Calu3 (cell line): ENCODE results near the gene RILP. TPM values are rescaled to one million over a fixed set of nuclear protein-coding genes. Genes with fewer than 3 reads are reported as not detected.

Experiments
- Bru-seq: library from RNA; stranded (reverse); fragments of 400-500 nt; gene quantifications from one replicate; lab custom pipeline; 2021; lab: Mats Ljungman, UMichigan
- BruChase-seq, 2 experiments: library from RNA; stranded (reverse); fragments of 400-500 nt; gene quantifications; one replicate each; lab custom pipeline; 2021; lab: Mats Ljungman, UMichigan
- BruUV-seq: library from RNA; stranded (reverse); fragments of 400-500 nt; replicated peaks from 2 replicates; lab custom pipeline; 2021; lab: Mats Ljungman, UMichigan
- CTCF ChIA-PET: fragments of 300-600 bp; sonication (Branson Sonifier 250); formaldehyde crosslinking; loops from one replicate; lab custom pipeline; 2022; ENCODE audit warnings: antibody characterized with exemption; lab: Charles Lee
- DNase-seq: peaks from one replicate; pipeline ENCODE4 v3.0.0; 2022
- H3K27ac Mint-ChIP-seq: one replicate; pipeline ENCODE4 v1.8.0; 2022; ENCODE audit warnings: mixed read lengths; ENCODE audit not compliant: unreplicated experiment
- H3K27me3 Mint-ChIP-seq: one replicate; pipeline ENCODE4 v1.8.0; 2022; ENCODE audit warnings: mixed read lengths; ENCODE audit not compliant: unreplicated experiment
- H3K36me3 Mint-ChIP-seq: one replicate; pipeline ENCODE4 v1.8.0; 2022; ENCODE audit warnings: mild to moderate bottlenecking, moderate library complexity, mixed read lengths; ENCODE audit not compliant: insufficient read depth, unreplicated experiment
- H3K4me1 Mint-ChIP-seq: one replicate; pipeline ENCODE4 v1.8.0; 2022; ENCODE audit warnings: mild to moderate bottlenecking, low read depth, mixed read lengths; ENCODE audit not compliant: unreplicated experiment
- H3K4me3 Mint-ChIP-seq: one replicate; pipeline ENCODE4 v1.8.0; 2022; ENCODE audit warnings: mild to moderate bottlenecking, low read depth, moderate library complexity, mixed read lengths; ENCODE audit not compliant: unreplicated experiment
- H3K9me3 Mint-ChIP-seq: one replicate; pipeline ENCODE4 v1.8.0; 2022; ENCODE audit warnings: low read depth, mixed read lengths; ENCODE audit not compliant: unreplicated experiment
- intact Hi-C: fragments of 100-400 bp; cut with micrococcal nuclease; formaldehyde crosslinking; loops from one replicate; pipeline ENCODE4 v1.10.0; 2022; ENCODE audit not compliant: unreplicated experiment
- long read RNA-seq: library from polyadenylated mRNA; stranded (forward); transcript quantifications from one replicate; pipeline ENCODE4 v2.0.0, GENCODE V29; 2022
- total RNA-seq: library from RNA; stranded (reverse); gene quantifications from 2 replicates; pipeline ENCODE4 v1.2.3, GENCODE V29; 2022
- TF ChIP-seq, protein P1 (sequence below): fragments of 200-600 bp; IDR thresholded peaks from one replicate; pipeline ENCODE4 v1.8.0; 2022; ENCODE audit warnings: antibody characterized with exemption; ENCODE audit not compliant: unreplicated experiment

Gene RILP, protein sequence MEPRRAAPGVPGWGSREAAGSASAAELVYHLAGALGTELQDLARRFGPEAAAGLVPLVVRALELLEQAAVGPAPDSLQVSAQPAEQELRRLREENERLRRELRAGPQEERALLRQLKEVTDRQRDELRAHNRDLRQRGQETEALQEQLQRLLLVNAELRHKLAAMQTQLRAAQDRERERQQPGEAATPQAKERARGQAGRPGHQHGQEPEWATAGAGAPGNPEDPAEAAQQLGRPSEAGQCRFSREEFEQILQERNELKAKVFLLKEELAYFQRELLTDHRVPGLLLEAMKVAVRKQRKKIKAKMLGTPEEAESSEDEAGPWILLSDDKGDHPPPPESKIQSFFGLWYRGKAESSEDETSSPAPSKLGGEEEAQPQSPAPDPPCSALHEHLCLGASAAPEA
- 1.8 and 3.2 TPM in 2 replicates for total RNA-seq
- Bru-seq, nascent RNA, result percentile 24 among the genes with signal in this experiment
- percentile 28 among the genes with signal in this experiment for BruChase-seq, experiment 1, labeled RNA remaining after a 6-hour chase
- percentile 25 among the genes with signal in this experiment for BruChase-seq, experiment 2, labeled RNA remaining after a 2-hour chase
- long read RNA-seq, partial matches to known transcripts, result 0 of 1 reads
- long read RNA-seq, other reads (novel, unspliced or antisense), result 1 of 1 reads

DNA sequence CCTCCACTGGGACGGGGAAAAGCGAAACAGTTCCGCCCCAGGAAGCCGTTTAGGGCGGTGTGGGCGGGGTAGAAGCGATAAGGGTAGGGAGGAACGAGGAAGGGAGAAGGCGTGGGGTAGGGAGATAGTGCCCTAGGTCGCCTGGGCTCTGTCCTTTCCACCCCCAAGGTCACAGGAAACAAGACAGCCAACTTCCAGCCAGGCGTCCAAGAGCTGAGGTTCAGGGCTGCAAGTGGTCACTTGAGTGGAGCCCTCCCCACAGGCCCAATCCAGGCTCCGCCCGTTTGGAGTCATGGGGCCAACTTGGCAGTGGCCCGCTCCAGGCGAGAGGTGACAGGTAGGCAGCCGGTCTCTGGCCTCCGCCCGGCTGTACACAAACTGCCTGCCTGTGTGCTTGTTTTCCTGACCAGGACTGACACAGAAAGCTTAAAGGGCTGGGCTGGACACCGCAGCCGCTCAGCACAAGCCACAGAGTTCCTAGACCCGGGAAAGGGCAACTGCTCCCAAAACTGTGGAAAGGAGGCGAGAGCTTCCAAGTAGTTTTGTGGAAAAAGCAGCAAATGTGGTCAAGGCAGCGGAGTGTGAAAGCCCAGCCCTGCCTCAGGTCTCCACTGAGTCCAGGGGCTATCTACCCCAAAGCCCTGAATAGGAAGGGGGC, at the start of gene RILP:
RILP (minus strand) TSS at position 23 of the 658 bp plus-strand sequence. CDS start 62 bp downstream, outside the sequence.
- TF ChIP-seq, protein P1, sequence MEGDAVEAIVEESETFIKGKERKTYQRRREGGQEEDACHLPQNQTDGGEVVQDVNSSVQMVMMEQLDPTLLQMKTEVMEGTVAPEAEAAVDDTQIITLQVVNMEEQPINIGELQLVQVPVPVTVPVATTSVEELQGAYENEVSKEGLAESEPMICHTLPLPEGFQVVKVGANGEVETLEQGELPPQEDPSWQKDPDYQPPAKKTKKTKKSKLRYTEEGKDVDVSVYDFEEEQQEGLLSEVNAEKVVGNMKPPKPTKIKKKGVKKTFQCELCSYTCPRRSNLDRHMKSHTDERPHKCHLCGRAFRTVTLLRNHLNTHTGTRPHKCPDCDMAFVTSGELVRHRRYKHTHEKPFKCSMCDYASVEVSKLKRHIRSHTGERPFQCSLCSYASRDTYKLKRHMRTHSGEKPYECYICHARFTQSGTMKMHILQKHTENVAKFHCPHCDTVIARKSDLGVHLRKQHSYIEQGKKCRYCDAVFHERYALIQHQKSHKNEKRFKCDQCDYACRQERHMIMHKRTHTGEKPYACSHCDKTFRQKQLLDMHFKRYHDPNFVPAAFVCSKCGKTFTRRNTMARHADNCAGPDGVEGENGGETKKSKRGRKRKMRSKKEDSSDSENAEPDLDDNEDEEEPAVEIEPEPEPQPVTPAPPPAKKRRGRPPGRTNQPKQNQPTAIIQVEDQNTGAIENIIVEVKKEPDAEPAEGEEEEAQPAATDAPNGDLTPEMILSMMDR, result no peak
- Mint-ChIP-seq H3K27ac (peak within 1 kb of the TSS; percentile 39), H3K4me3 (peak within 1 kb of the TSS; percentile 57), H3K27me3 (no peaks in the 10 kb centered on the region), H3K36me3 (peaks cover 13% of the 10 kb centered on the region), H3K4me1 (no peaks in the 10 kb centered on the region), H3K9me3 (no peaks in the 10 kb centered on the region)
- BruUV-seq, result no TSS peak
- CTCF ChIA-PET, result interaction anchor here (0.7 to 1.7 kb wide), 4 partner anchors 20 to 685 kb away, joined by 3 to 22 read pairs (median 5); no protein-coding TSS in a partner anchor
- peak; percentile 63 for DNase-seq
- intact Hi-C loops, result no loop called here

DNA sequence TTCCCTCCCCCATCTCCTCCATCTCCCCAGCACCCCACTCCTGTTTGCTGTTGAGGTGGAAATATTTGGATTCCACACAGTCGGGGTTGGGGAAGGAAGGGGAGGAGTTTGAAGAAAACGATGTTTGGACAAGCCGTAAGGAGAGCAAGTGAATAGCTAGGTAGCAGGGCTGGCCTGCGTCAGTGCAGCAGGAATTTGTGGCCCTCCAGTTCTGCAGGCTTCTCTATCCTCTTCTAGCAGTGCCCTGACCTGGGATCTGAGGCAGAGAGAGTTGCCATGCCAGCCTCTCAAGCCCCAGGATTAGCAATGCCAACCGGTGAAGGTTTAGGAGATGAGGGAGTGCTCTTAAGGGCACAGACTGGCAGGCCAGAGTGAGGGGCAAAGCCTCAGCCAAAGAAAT, 48.0 kb upstream of the RILP start:
- no peaks in the 10 kb centered on the region for H3K27me3 Mint-ChIP-seq
- no peaks in the 10 kb centered on the region for H3K36me3 Mint-ChIP-seq
- BruUV-seq, result no TSS peak
- H3K9me3 Mint-ChIP-seq, result no peaks in the 10 kb centered on the region
- no peak overlapping the region for H3K4me3 Mint-ChIP-seq
- CTCF ChIA-PET, result interaction anchor here (0.7 kb wide), 1 partner anchor 172 kb away, joined by 8 read pairs; no protein-coding TSS in a partner anchor
- intact Hi-C loops, result no loop called here
- no peak overlapping the region for H3K27ac Mint-ChIP-seq
- no peaks in the 10 kb centered on the region for H3K4me1 Mint-ChIP-seq
- TF ChIP-seq, protein P1, result no peak
- no peak for DNase-seq

DNA sequence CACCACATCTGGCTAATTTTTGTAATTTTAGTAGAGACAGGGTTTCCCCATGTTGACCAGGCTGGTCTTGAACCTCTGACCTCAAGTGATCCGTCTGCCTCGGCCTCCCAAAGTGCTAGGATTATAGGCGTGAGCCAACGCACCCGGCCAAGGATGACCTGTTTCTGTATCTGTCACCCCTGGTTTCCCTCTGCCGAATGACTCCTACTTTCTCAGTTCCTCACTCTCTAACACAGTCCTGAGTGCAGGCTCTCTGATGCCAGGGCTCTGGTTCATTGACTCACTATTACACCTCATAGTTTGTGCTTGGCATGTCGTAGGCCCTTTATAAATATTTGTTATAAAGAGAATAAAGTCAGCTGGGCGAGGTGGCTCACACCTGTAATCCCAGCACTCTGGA, 45.7 kb upstream of the RILP start:
- Mint-ChIP-seq H3K27me3 (no peaks in the 10 kb centered on the region), H3K9me3 (no peaks in the 10 kb centered on the region), H3K27ac (no peak overlapping the region), H3K4me3 (no peak overlapping the region), H3K36me3 (no peaks in the 10 kb centered on the region), H3K4me1 (no peaks in the 10 kb centered on the region)
- TF ChIP-seq, protein P1, result no peak
- intact Hi-C loops, result no loop called here
- BruUV-seq, result no TSS peak
- DNase-seq, result no peak
- CTCF ChIA-PET, result interaction anchor here (0.7 kb wide), 1 partner anchor 9 kb away, joined by 3 read pairs; no protein-coding TSS in a partner anchor

DNA sequence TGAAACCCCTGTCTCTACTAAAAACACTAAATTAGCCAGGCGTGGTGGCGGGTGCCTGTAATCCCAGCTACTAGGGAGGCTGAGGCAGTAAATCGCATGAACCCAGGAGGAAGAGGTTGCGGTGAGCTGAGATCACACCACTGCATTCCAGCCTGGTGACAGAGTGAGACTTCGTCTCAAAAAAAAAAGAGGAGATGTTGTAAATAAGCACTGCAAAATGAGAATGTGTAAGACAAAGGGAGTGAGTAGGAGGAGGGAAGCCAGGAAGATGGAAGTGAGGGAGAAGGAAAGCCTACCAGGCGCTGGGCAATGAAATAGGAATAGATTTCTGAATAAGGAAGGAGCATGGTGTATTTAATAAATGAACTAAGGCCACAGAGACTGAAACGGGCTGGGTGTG, 43.7 kb upstream of the RILP start:
- Mint-ChIP-seq H3K4me3 (no peak overlapping the region), H3K27ac (peak overlapping the region; percentile 12), H3K27me3 (no peaks in the 10 kb centered on the region), H3K4me1 (no peaks in the 10 kb centered on the region), H3K36me3 (no peaks in the 10 kb centered on the region), H3K9me3 (no peaks in the 10 kb centered on the region)
- TF ChIP-seq, protein P1, result no peak
- BruUV-seq, result no TSS peak
- intact Hi-C loops, result no loop called here
- CTCF ChIA-PET, result interaction anchor here (0.7 kb wide), 1 partner anchor 35 kb away, joined by 3 read pairs; no protein-coding TSS in a partner anchor
- DNase-seq, result no peak
